Measurements from ENCODE around the gene CGNL1. TPM values are rescaled to one million over a fixed set of nuclear protein-coding genes. Genes with fewer than 3 reads are reported as not detected.

CGNL1 gene
- polyA plus RNA-seq, 2 of the 4 experiments (the other 2 are of a cell fraction): 1.4 to 1.8 TPM

DNA sequence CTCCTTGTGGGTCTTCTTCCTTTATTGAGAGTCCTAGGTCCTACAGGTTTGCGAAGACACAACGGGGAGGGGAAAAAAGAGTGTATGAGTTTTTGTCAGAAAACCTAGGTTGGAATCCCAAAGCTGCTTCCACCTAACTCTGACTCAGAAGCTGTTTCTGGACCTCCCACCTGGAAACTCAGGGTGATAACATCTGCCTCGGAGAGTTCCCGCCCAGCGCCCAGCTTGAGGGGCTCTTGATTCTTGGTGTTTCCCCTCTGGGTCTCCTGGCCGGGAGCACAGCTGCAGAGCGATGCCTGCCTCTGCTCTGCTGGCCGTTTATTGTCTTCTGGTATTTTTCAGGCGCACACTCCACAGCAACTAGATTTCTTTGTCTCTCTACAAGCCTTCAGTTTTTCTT is 162.5 kb downstream of the CGNL1 start:
- WGBS (ENCODE audit: missing lambda C conversion rate): 72% methylated on average over 9 of the region's 9 CpGs
- ChIA-PET CTCF (interaction anchor here (0.6 to 23.4 kb wide), 7 partner anchors 10 to 1048 kb away, joined by 3 to 475 read pairs (median 7); no protein-coding TSS in a partner anchor), POLR2A (no interaction called here)
- no peak for DNase-seq (ENCODE audit: low read depth in 1 of 2, low spot score in 1 of 2)
- no peak for FAIRE-seq
- Histone ChIP-seq H3K4me1 (peaks cover 8% of the 10 kb centered on the region; the same call in 2 of the 3 replicates), H3K27ac (no peak overlapping the region), H3K4me3 (no peak overlapping the region), H3K9me3 (no peaks in the 10 kb centered on the region), H3K4me2 (no peak overlapping the region)
- TF ChIP-seq ZC3H11A (IDR thresholded peaks at IDR 0.05): no peak
- TF ChIP-seq TFCP2L1 (CRISPR knock-in tag; IDR thresholded peaks at IDR 0.05): no peak
- TF ChIP-seq PHF8 (IDR thresholded peaks at IDR 0.05; ENCODE audit: borderline replicate concordance, low read depth): no peak
- TF ChIP-seq HEYL (CRISPR knock-in tag; IDR thresholded peaks at IDR 0.05): no peak
- TF ChIP-seq PBX3 (IDR thresholded peaks at IDR 0.05): no peak
- TF ChIP-seq, protein P1, sequence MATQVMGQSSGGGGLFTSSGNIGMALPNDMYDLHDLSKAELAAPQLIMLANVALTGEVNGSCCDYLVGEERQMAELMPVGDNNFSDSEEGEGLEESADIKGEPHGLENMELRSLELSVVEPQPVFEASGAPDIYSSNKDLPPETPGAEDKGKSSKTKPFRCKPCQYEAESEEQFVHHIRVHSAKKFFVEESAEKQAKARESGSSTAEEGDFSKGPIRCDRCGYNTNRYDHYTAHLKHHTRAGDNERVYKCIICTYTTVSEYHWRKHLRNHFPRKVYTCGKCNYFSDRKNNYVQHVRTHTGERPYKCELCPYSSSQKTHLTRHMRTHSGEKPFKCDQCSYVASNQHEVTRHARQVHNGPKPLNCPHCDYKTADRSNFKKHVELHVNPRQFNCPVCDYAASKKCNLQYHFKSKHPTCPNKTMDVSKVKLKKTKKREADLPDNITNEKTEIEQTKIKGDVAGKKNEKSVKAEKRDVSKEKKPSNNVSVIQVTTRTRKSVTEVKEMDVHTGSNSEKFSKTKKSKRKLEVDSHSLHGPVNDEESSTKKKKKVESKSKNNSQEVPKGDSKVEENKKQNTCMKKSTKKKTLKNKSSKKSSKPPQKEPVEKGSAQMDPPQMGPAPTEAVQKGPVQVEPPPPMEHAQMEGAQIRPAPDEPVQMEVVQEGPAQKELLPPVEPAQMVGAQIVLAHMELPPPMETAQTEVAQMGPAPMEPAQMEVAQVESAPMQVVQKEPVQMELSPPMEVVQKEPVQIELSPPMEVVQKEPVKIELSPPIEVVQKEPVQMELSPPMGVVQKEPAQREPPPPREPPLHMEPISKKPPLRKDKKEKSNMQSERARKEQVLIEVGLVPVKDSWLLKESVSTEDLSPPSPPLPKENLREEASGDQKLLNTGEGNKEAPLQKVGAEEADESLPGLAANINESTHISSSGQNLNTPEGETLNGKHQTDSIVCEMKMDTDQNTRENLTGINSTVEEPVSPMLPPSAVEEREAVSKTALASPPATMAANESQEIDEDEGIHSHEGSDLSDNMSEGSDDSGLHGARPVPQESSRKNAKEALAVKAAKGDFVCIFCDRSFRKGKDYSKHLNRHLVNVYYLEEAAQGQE (IDR thresholded peaks at IDR 0.05): no peak
- TF ChIP-seq, protein P2, sequence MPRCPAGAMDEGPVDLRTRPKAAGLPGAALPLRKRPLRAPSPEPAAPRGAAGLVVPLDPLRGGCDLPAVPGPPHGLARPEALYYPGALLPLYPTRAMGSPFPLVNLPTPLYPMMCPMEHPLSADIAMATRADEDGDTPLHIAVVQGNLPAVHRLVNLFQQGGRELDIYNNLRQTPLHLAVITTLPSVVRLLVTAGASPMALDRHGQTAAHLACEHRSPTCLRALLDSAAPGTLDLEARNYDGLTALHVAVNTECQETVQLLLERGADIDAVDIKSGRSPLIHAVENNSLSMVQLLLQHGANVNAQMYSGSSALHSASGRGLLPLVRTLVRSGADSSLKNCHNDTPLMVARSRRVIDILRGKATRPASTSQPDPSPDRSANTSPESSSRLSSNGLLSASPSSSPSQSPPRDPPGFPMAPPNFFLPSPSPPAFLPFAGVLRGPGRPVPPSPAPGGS (IDR thresholded peaks at IDR 0.05): no peak
- TF ChIP-seq JUNB (IDR thresholded peaks at IDR 0.05): no peak
- TF ChIP-seq NPAS2 (CRISPR knock-in tag; IDR thresholded peaks at IDR 0.05; ENCODE audit: borderline replicate concordance): no peak
- ATAC-seq: no peak

GRCh38 chr15:57540211-57540610 is 163.9 kb downstream of the CGNL1 start:
- 71% methylated on average over 3 of the region's 3 CpGs for WGBS (ENCODE audit: missing lambda C conversion rate)
- FAIRE-seq (no peak), ATAC-seq (no peak), DNase-seq (ENCODE audit: low read depth in 1 of 2, low spot score in 1 of 2) (no peak)
- Histone ChIP-seq H3K4me1 (peaks cover 8% of the 10 kb centered on the region; the same call in 2 of the 3 replicates), H3K9me3 (no peaks in the 10 kb centered on the region), H3K27ac (no peak overlapping the region), H3K4me3 (no peak overlapping the region), H3K4me2 (no peak overlapping the region)
- CTCF ChIA-PET: interaction anchor here (0.9 to 23.4 kb wide), 8 partner anchors 11 to 234 kb away, joined by 3 to 475 read pairs (median 28); no protein-coding TSS in a partner anchor
- POLR2A ChIA-PET: no interaction called here
- TF ChIP-seq ZNF302 (CRISPR knock-in tag; IDR thresholded peaks at IDR 0.05): no peak
- TF ChIP-seq MAZ (IDR thresholded peaks at IDR 0.05; ENCODE audit: borderline replicate concordance, low read depth, low read length): no peak
- TF ChIP-seq GATA3 (IDR thresholded peaks at IDR 0.05; ENCODE audit: borderline replicate concordance): no peak
- no peak for TF ChIP-seq CEBPB (IDR thresholded peaks at IDR 0.05)
- TF ChIP-seq, protein P2 (IDR thresholded peaks at IDR 0.05): no peak
- TF ChIP-seq JUN (IDR thresholded peaks at IDR 0.05): no peak
- TF ChIP-seq EHF (CRISPR knock-in tag; IDR thresholded peaks at IDR 0.05): no peak
- TF ChIP-seq, protein P3, sequence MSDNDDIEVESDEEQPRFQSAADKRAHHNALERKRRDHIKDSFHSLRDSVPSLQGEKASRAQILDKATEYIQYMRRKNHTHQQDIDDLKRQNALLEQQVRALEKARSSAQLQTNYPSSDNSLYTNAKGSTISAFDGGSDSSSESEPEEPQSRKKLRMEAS (IDR thresholded peaks at IDR 0.05): no peak
- no peak for TF ChIP-seq RNF2 (IDR thresholded peaks at IDR 0.05; ENCODE audit: borderline replicate concordance, low read depth)
- TF ChIP-seq CBX2 (IDR thresholded peaks at IDR 0.05; ENCODE audit: borderline replicate concordance, low read depth): no peak
- no peak for TF ChIP-seq PBX3 (IDR thresholded peaks at IDR 0.05)
- TF ChIP-seq RARB (CRISPR knock-in tag; IDR thresholded peaks at IDR 0.05): no peak
- no peak for TF ChIP-seq ESRRA (IDR thresholded peaks at IDR 0.05; ENCODE audit: borderline replicate concordance, low read length)
